Ramos (cell line): ENCODE measurements around the gene HIP1R.

Source experiments
- in situ Hi-C: fragments of 300-500 bp; cut with MboI; formaldehyde crosslinking; loops from one replicate; pipeline ENCODE4 v1.14.3; 2022; ENCODE audit warnings: low sequenced_read_pairs; ENCODE audit not compliant: unreplicated experiment

The HIP1R gene

DNA sequence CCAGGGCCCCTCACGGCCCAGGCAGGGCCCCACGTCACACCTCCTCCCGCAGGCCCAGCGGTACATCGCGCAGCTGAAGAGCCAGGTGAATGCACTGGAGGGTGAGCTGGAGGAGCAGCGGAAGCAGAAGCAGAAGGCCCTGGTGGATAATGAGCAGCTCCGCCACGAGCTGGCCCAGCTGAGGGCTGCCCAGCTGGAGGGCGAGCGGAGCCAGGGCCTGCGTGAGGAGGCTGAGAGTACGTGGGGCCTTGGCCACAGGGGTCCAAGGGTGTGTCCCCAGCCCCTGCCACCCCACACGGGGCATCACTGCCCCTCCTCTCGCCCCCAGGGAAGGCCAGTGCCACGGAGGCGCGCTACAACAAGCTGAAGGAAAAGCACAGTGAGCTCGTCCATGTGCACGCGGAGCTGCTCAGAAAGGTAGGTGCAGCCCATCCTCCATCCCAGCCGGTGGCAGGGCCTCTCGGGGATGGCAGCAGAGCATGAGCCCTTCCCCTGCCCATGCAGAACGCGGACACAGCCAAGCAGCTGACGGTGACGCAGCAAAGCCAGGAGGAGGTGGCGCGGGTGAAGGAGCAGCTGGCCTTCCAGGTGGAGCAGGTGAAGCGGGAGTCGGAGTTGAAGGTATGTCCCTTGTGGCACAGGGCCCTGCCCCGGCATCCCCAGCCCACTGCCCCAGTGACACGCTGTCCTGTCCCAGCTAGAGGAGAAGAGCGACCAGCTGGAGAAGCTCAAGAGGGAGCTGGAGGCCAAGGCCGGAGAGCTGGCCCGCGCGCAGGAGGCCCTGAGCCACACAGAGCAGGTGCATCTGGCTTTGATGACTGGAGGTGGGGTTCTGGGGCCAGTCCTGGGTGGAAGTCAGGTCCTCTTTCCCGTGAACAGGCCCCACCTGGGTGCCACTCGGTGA, 20.9 kb downstream of the HIP1R start:
- in situ Hi-C loops: loop anchor here (5.0 to 25.0 kb wide), 2 partner anchors 96 to 381 kb away; partner anchors contain the start of genes MPHOSPH9 and MTRFR

DNA sequence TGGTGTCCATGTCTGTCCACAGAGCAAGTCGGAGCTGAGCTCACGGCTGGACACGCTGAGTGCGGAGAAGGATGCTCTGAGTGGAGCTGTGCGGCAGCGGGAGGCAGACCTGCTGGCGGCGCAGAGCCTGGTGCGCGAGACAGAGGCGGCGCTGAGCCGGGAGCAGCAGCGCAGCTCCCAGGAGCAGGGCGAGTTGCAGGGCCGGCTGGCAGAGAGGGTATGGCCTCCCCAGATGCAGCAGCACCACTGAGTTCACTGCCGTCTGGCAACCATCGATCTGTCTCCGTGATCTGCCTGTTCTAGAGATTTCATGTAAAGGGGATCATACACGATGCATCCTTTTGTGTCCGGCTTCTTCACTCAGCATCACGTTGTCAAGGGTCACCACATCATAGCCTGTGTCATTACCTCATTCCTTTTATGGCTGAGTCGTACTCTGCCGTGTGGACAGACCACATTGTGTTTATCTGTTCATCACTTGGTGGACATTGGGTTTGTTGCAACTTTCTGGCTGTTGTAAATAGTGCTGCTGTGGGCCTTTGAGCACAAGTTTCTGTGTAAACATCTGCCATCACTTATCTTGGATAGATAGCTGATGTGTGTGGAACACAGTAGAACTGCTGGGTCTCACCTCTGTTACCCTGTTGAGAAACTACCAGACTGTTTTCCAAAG, 21.9 kb downstream of the HIP1R start:
- in situ Hi-C loops: loop anchor here (5.0 to 25.0 kb wide), 2 partner anchors 95 to 380 kb away; partner anchors contain the start of genes MPHOSPH9 and MTRFR

DNA sequence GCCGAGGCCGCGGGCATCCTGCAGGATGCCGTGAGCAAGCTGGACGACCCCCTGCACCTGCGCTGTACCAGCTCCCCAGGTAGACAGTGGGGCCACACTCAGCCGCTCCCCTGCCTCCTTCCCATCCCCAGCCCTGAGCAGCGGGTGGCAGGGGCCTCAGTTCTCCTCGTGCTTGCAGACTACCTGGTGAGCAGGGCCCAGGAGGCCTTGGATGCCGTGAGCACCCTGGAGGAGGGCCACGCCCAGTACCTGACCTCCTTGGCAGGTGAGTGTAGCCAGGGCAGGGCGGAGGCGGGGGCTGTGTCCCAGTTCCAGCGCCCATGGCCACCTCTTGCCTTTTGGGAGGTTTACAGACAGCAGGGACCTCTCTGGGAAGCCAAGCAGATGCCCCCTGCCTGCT, 22.9 kb downstream of the HIP1R start:
- in situ Hi-C loops: loop anchor here (5.0 to 25.0 kb wide), 2 partner anchors 94 to 379 kb away; partner anchors contain the start of genes MPHOSPH9 and MTRFR

DNA sequence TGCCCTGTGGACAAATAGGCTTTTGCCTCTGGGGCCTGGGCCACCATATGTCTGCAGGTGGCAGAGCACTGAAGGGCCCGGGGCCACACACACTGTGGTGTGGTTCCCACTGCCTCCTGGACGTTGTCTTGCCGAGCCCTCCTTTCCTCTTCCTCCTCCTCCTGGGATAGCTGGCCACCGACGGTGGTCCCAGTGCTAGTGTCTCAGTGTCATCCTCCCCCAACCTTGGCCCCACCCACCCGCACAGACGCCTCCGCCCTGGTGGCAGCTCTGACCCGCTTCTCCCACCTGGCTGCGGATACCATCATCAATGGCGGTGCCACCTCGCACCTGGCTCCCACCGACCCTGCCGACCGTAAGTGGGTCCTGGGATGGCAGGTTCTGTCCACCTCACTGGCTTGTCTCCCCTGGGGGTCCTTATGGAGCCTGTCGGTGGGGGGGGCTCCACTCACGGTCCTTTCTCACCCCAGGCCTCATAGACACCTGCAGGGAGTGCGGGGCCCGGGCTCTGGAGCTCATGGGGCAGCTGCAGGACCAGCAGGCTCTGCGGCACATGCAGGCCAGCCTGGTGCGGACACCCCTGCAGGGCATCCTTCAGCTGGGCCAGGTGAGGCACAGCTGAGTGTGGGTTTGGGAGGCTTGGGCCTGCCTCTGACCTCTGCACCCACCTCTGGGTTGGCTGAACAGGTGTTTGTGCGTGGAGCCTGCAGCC, 23.5 kb downstream of the HIP1R start:
- in situ Hi-C loops: loop anchor here (5.0 to 25.0 kb wide), 2 partner anchors 94 to 379 kb away; partner anchors contain the start of genes MPHOSPH9 and MTRFR

DNA sequence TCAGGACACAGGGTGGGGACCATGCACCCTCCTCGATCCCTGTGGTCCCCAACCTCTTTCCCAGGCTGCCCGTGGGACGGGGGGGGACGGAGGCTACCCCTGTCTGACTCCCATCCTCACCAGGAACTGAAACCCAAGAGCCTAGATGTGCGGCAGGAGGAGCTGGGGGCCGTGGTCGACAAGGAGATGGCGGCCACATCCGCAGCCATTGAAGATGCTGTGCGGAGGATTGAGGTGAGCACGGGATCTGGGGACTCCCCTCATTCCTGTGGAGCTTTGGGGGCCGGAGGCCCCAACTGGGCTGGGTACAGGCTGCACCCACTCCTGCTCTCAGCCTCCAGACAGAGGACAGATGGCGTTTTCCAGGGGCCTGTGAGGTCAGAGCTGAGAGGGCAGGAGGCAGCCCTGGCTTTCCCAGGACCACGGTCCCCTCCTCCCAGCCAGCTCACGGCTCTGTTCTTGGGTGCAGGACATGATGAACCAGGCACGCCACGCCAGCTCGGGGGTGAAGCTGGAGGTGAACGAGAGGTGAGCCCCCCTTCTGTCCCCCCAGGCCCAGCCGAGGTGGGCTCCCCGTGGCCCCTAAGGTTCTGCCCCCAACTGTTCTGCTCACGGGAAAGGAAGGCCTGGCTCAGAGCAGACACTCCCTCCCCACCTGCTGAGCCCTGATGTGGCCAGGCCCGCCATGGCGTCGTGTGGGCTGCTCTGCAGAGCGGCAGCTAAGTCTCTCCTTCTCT, 24.2 kb downstream of the HIP1R start:
- in situ Hi-C loops: loop anchor here (5.0 to 25.0 kb wide), 2 partner anchors 93 to 378 kb away; partner anchors contain the start of genes MPHOSPH9 and MTRFR

DNA sequence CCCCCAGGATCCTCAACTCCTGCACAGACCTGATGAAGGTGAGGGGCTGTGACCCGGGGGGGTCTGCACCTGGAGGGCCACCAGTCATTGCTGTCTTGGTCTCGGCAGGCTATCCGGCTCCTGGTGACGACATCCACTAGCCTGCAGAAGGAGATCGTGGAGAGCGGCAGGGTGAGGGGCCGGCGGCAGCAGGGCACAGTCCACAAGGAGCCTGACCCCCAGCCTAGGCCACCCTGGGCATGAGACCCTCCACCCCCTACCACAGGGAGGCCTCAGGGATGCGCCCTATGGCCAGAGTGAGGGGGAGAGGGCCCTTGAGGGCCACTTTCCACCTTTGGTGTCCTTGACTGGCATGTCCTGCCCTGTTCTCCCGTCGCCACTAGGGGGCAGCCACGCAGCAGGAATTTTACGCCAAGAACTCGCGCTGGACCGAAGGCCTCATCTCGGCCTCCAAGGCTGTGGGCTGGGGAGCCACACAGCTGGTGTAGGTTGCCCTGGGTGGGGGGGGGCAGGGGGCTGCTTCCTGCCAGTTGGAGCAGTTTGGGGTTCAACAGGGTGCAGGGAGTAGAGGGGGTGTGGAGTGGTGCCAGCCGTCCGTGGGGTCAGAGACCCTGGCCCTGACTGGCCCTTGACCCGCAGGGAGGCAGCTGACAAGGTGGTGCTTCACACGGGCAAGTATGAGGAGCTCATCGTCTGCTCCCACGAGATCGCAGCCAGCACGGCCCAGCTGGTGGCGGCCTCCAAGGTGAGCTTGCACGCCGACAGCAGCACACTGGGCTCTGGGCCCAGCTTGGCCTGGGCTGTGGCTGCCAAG, 25.0 kb downstream of the HIP1R start:
- in situ Hi-C loops: loop anchor here (25.0 kb wide), 1 partner anchor 377 kb away; the partner anchor contains the start of genes MPHOSPH9 and MTRFR

DNA sequence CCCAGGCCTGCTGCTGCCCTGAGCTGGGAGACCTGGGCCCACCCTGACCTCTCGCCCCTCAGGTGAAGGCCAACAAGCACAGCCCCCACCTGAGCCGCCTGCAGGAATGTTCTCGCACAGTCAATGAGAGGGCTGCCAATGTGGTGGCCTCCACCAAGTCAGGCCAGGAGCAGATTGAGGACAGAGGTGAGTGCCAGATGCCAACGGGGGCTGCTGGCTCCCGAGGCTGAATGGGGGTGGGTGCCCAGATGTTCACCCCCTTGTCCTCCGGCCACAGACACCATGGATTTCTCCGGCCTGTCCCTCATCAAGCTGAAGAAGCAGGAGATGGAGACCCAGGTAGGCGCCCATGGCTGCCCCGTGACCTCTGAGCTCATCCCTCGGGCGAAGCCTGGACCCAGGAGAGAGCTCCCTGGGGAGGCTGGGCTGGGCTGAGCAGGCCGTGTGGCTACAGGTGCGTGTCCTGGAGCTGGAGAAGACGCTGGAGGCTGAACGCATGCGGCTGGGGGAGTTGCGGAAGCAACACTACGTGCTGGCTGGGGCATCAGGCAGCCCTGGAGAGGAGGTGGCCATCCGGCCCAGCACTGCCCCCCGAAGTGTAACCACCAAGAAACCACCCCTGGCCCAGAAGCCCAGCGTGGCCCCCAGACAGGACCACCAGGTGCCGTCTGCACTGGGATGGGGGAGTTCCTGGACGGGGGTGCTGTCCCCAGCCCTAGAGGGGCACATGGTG, 25.8 kb downstream of the HIP1R start:
- in situ Hi-C loops: loop anchor here (25.0 kb wide), 1 partner anchor 376 kb away; the partner anchor contains the start of genes MPHOSPH9 and MTRFR

DNA sequence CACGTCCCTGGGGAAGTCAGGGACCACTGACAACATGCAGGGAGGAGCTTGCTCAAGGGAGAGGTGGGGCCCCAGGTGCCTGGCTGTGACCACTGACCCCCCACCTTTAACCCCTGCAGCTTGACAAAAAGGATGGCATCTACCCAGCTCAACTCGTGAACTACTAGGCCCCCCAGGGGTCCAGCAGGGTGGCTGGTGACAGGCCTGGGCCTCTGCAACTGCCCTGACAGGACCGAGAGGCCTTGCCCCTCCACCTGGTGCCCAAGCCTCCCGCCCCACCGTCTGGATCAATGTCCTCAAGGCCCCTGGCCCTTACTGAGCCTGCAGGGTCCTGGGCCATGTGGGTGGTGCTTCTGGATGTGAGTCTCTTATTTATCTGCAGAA, 26.3 kb downstream of the HIP1R start:
- in situ Hi-C loops: loop anchor here (25.0 kb wide), 1 partner anchor 376 kb away; the partner anchor contains the start of genes MPHOSPH9 and MTRFR

DNA sequence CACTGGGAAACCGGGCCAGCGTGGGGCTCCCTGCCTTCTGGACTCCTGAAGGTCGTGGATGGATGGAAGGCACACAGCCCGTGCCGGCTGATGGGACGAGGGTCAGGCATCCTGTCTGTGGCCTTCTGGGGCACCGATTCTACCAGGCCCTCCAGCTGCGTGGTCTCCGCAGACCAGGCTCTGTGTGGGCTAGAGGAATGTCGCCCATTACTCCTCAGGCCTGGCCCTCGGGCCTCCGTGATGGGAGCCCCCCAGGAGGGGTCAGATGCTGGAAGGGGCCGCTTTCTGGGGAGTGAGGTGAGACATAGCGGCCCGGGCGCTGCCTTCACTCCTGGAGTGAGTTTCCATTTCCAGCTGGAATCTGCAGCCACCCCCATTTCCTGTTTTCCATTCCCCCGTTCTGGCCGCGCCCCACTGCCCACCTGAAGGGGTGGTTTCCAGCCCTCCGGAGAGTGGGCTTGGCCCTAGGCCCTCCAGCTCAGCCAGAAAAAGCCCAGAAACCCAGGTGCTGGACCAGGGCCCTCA, 26.9 kb downstream of the HIP1R start:
- in situ Hi-C loops: loop anchor here (25.0 kb wide), 1 partner anchor 375 kb away; the partner anchor contains the start of genes MPHOSPH9 and MTRFR

DNA sequence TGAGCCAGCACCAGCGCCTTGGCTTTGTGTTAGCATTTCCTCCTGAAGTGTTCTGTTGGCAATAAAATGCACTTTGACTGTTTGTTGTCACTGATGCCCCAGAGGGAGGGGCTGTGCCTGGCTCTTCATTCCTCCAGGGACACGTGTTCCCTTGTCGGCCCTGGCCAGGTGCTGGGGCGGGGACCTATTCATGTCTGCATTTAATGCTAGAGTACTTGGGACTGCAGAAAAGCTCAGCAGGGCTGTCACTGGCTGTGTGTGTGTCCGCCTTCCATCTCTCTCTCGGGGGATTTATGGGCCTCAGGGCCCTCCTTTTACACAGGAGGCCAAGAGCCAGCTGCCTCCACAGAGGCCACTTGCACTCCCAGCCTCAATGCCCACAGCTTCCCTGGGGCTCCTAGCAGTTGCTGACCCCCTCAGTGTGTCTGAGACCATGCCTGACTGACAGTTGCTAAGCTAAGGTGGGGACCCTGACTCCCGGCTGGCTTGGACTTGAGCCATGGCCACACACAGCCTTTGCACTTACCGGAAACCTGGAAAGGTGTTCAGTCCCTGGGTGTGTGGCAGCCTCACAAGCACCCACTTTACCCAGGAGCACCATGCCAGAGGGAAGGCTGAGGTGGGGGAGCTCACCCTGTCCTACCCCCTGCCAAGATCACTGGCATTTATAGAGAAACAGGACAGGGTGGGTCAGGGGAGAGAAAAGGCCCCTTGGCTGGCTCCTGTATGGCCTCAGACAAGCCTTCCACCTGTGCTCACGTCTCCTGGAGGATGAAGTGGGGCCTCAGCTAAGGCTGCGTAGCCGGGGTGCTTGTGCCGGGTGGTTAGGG, 27.8 kb downstream of the HIP1R start:
- in situ Hi-C loops: loop anchor here (25.0 kb wide), 1 partner anchor 374 kb away; the partner anchor contains the start of genes MPHOSPH9 and MTRFR

DNA sequence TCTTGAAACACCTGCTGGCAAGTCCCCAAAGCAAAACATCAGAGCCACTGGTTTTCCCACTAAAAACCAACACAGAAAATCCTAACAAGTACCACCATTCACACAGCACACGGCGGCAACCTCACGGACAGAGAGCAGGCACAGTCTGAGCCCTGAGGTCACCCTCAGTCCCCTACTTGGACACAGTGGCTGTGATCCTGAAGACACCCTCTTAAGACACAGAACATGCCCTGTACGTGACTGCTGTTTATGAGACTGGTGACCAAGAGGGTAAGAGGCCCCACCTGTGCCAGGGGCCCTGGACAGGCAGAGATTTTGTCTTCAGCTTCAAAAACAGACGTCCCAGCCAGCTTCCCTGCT, 29.6 kb downstream of the HIP1R start:
- in situ Hi-C loops: loop anchor here (25.0 kb wide), 1 partner anchor 372 kb away; the partner anchor contains the start of genes MPHOSPH9 and MTRFR

DNA sequence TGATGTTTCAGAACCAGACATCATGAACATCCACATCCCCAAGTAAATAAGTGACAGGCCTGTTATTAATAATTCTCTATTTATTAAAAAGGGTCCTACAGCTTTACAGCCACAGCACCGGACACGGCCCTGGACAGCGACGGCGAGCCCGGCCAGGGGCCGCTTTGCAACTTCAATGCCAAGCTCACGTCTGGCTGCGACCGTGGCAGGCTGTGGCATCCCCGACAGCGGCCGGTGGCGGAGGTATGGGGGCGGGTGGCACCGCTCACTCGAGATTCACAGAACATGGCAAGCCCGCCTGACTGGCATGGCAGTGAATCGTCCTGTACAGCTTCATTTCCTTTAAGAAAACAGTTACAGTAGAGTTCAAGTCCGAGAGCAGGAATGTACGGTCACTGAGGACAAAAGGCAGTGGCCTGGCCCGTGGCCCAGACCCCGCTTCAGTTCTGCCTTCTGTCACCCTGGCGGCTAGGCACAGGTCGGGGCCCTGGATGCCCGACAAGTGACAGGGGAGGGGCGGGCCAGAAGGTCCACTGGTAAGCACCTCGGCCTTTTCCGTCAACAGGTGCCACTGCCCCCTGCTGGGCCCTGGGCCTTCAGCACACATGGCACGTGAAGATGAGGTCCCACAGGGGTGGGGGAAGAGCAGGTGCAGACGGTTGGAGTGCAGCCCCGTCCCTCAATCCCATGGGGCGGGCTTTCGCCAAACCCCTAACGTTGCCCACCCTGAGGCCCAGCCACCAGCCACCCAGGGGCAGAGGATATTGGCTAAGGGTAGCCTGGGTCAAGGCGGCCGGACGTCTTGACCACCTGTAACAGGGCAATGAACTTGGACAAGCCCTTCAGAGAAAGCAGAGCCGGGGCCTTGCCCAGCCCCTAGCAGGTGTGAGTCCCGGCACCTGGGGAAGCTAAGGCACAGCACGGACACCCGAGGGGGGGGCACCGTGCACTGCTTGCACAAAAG, 30.3 kb downstream of the HIP1R start:
- in situ Hi-C loops: loop anchor here (25.0 kb wide), 1 partner anchor 372 kb away; the partner anchor contains the start of genes MPHOSPH9 and MTRFR

DNA sequence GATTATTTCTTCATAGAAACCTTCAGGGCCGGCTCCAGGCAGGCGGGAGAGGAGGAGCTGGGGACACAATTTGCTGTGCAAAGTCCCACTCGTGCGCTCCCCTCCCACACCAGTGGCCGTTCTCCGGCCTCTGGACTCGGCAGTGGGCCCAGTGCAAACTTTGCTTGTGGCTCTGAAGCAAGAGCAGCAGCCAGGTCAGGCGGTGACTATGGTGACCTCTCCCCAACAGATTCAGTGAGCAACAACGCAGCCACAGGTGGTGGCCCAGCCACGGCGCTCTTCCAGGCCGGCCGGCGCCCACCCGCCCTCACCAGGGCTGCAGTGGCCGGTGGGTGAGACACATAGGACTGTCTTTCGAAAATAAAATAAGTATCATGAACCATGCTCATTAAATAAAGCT, 31.1 kb downstream of the HIP1R start:
- in situ Hi-C loops: loop anchor here (25.0 kb wide), 1 partner anchor 371 kb away; the partner anchor contains the start of genes MPHOSPH9 and MTRFR

DNA sequence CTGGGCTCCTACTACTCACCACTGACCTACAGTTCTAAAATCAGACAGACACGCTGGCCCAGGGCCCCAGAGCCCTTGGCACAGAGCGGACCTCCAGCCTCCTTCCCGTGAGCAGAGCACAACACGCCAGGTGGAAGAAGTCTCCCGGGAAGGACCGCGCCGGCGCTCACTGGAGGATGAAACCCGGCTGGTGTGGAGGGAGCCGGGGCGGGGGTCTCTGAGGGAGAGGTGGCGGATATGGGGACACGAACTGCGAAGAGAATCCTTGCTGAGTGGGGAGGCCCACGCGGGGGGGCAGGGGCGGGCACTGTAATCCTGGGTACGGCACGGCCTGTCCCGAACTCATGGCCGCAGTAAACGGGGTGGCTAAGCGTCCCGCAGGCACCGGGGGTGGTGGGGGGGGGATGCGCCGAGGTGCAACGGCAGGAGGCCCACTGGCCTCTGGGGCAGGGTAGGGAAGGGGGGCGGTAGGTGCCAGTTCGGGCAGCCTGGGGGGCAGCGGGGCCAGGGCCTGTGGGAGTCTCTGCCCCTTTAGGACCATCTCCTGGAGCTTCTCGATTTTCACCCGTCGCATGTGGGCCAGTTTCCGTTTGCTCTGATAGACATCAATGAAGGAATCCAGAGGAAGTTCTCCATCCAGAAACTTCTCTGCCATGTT, 31.8 kb downstream of the HIP1R start:
- in situ Hi-C loops: loop anchor here (25.0 kb wide), 1 partner anchor 370 kb away; the partner anchor contains the start of genes MPHOSPH9 and MTRFR
